ENCODE measurements around the gene ARHGEF11.

- TF ChIP-seq, protein P1, sequence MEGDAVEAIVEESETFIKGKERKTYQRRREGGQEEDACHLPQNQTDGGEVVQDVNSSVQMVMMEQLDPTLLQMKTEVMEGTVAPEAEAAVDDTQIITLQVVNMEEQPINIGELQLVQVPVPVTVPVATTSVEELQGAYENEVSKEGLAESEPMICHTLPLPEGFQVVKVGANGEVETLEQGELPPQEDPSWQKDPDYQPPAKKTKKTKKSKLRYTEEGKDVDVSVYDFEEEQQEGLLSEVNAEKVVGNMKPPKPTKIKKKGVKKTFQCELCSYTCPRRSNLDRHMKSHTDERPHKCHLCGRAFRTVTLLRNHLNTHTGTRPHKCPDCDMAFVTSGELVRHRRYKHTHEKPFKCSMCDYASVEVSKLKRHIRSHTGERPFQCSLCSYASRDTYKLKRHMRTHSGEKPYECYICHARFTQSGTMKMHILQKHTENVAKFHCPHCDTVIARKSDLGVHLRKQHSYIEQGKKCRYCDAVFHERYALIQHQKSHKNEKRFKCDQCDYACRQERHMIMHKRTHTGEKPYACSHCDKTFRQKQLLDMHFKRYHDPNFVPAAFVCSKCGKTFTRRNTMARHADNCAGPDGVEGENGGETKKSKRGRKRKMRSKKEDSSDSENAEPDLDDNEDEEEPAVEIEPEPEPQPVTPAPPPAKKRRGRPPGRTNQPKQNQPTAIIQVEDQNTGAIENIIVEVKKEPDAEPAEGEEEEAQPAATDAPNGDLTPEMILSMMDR (IDR thresholded peaks at IDR 0.05; ENCODE audit: low read depth, low read length, poor library complexity, severe bottlenecking), result no peak
- no peak for TF ChIP-seq EZH2phosphoT487 (IDR thresholded peaks at IDR 0.05; ENCODE audit: borderline replicate concordance, low read length)
Measured at GRCh38 chr1:156980551-156980950, 65.0 kb downstream of the ARHGEF11 start.

All from DOHH2 (cell line).